Right ventricle myocardium superior (tissue), 1 donor: ENCODE results near the gene HSD17B7. TPM values are rescaled to one million over a fixed set of nuclear protein-coding genes. Genes with fewer than 3 reads are reported as not detected.
"Not testable (repeated sequence)": the region's sequence is repeated elsewhere in the genome, so short reads cannot be mapped to it uniquely, and the experiment has no call there.

Experiments used
- ATAC-seq: fragments of 200-7000 bp; cut with Tn5 transposase; one replicate; pipeline ENCODE4 v1.9.1; 2020; ENCODE audit warnings: mild to moderate bottlenecking; ENCODE audit not compliant: poor library complexity
- DNase-seq: peaks from one replicate; pipeline ENCODE4 v3.0.0-alpha.2; 2020
- intact Hi-C: fragments of 100-400 bp; cut with DNase I; formaldehyde crosslinking; loops from one replicate; pipeline ENCODE4 v1.11.2; 2022
- long read RNA-seq: library from polyadenylated mRNA; unstranded; transcript quantifications from one replicate; pipeline ENCODE4 v2.0.0, GENCODE V29; 2021
- total RNA-seq: library from RNA; stranded (reverse); fragmentation: NEBNext Ultra II Directional; extraction: Animal tissue kit (Norgen Biotek cat#: 25700); gene quantifications from one replicate; pipeline ENCODE4 v1.2.1, GENCODE V29; 2021
- donor health status: DM: no; HTN: yes; CAD: no; lungs with severe emphysema.

The HSD17B7 gene, protein sequence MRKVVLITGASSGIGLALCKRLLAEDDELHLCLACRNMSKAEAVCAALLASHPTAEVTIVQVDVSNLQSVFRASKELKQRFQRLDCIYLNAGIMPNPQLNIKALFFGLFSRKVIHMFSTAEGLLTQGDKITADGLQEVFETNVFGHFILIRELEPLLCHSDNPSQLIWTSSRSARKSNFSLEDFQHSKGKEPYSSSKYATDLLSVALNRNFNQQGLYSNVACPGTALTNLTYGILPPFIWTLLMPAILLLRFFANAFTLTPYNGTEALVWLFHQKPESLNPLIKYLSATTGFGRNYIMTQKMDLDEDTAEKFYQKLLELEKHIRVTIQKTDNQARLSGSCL
- total RNA-seq = 5.2 TPM
- long read RNA-seq, transcript HSD17B7-201 (9 exons, 1,190 nt) = major isoform, 7 of 8 reads
- long read RNA-seq, partial matches to known transcripts = 0 of 8 reads
- long read RNA-seq, other reads (novel, unspliced or antisense) = 1 of 8 reads

DNA sequence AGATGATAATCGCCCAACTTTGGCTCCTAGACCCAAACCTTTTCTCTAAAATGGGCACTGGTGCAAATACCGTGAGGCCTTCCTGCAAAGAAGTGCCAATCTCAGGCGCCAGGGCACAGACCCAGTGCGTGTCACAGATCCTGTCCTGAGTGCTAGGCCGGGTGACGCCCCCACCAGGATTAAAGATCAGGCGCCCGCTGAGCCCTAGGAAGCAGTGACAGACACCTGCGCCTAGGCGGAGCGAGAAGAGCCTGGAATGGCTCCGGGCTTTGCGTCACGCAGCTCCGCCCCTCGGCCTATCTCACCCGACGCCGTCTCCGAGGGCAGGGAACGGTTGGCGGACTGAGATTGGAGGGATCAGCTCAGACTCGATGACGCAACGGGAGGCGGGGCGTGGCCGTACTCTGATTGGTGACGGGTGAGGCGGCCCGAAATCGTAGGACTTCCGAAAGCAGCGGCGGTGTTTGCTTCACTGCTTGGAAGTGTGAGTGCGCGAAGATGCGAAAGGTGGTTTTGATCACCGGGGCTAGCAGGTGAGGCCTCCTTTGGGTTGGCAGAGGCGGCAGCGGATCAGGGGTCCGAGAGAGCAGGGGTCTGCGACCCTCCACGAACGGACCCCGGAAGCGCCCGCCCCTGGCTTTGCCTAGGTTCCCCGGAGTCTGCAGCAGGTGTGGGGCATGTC, at the start of gene HSD17B7:
HSD17B7 (plus strand) TSS at position 400 of the 682 bp plus-strand sequence; CDS start at position 499, 99 bp downstream.
- ATAC-seq (peak; percentile 100), DNase-seq (peak; percentile 87)
- intact Hi-C loops = not testable (repeated sequence)

DNA sequence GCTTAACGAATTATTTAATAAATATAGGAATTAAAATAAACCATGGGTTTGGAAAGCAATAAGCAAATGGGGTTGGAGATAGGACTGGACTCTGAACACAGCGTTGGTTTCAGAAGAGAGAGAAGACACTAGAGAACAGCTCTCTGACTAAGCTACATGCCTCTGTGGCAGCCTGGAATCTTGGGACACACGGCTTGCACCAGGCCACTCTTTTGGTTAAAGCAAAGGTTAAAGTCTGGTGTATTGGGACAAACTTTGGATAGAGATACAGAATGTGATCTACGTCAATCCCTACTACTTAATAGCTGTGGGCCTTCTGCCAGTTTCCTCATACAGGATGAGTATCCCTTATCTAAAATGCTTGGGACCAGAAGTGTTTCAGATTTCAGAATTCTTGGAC, 49.7 kb upstream of the HSD17B7 start:
- peak; percentile 69 for ATAC-seq
- intact Hi-C loops = no loop called here
- DNase-seq = no peak

DNA sequence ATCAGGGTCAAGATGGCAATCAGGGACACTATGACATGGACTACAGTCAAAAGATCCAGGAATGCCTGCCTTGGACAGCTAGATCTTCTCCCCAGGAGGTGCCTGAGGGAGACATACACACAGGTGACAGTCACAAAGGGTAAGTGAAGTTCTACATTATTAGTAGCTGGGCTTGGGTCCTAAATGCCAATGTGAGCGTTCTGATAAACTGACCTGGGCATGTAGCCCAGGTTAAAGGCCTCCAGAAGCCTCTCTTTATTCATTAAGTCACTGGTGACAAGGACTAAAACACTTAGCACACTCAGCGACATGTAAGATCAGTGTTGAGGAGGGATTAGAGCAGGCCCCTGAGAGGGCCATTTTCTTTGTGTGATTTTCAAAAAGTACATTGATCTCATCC, 48.9 kb upstream of the HSD17B7 start:
- peak; percentile 77 for ATAC-seq
- intact Hi-C loops = no loop called here
- no peak for DNase-seq

DNA sequence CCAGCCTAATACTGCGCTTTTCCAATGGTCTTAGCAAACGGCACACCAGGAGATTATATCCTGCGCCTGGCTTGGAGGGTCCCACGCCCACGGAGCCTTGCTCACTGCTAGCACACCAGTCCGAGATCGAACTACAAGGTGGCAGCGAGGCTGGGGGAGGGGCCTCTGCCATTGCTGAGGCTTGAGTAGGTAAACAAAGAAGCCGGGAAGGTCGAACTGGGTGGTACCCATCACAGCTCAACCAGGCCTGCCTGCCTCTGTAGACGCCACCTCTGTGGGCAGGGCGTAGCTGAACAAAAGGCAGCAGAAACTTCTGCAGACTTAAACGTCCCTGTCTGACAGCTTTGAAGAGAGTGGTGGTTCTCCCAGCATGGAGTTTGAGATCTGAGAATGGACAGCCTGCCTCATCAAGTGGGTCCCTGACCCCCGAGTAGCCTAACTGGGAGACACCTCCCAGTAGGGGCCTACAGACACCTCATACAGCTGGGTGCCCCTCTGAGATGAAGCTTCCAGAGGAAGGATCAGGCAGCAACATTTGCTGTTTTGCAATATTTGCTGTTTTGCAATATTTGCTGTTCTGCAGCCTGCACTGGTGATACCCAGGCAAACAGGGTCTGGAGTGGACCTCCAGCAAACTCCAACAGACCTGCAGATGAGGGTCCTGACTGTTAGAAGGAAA, 44.1 kb upstream of the HSD17B7 start:
- ATAC-seq, DNase-seq, intact Hi-C loops: not testable (repeated sequence)

DNA sequence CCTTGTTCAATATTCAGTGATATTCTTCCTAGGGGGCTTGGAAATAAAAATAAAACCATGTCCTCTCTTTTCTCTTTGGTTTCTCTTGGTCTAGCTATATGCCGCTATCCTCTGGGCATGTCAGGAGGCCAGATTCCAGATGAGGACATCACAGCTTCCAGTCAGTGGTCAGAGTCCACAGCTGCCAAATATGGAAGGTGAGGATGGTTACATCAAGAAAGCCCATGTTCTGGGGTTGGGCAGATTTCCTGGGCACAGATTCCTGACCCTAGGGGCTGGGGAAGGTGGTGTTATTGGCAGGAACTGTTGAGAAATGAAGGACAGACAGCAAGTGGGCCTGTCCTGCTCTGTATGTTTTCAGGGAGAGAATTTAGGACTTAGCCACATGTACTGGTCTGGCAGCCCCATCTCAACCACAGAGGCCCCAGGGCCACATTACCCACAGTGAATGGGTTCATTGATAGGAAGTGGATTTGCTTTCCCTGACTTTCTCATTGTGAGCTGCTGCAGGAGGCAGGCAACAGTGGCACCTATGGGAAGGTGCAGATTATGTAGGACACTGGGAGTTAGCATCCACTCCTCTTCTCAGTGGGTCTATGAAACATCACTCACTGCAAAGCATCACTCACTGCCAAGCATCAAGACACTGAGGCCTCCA, 37.4 kb upstream of the HSD17B7 start:
- intact Hi-C loops = loop anchor here (10.0 kb wide), 1 partner anchor 138 kb away; no protein-coding TSS in a partner anchor
- DNase-seq (no peak), ATAC-seq (no peak)

DNA sequence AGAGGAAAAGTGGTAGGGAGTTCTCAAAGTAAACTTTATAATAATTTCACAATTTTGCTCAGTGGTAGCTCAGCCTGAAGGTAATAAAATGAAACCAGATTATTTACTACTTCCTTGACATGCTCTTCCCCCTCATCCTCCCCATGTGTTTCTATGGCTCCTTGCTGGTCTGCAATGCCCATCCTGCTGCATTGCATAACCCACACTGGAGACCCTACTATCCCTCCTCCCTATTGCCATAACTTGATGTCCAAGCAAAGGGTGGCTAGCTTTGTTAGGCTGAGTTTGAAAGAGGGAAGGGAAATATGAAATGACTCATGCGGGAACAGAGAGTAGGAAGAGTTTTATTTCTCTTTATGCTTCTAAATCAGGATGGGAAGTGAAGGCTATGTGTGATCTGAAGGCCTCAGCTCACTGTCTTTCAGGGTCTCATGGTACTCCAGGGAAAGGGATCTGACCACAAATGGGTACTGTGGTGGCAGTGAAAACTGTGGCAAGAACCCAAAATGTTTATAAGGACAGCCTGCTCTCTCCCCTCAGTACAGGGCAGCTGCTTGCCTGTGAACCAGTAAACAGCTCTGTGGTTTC, 36.4 kb upstream of the HSD17B7 start:
- intact Hi-C loops = loop anchor here (10.0 kb wide), 1 partner anchor 139 kb away; no protein-coding TSS in a partner anchor
- ATAC-seq = no peak

DNA sequence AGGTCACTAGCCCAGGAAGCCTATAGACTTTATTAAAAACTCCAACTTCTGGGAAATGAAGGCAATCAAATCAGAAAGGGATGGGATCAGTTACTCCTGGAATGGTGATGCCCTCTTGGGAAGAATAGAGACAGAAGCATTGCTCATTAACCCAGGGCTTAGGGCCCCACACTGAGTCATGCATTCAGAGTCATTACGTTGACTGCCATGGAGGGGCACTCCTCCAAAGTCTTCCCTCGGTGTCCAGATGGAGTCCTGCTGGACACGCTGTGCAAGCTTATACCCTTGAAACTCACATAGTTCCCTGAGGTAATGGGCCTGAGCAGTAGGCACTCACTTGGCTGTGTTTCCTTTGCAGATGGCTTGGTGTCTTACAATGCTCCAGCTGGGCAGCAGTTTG, 35.2 kb upstream of the HSD17B7 start:
- intact Hi-C loops = loop anchor here (10.0 kb wide), 1 partner anchor 141 kb away; no protein-coding TSS in a partner anchor
- DNase-seq (no peak), ATAC-seq (no peak)

More for the DNA sequence above, 36.4 kb upstream of the HSD17B7 start:
- no peak for DNase-seq

DNA sequence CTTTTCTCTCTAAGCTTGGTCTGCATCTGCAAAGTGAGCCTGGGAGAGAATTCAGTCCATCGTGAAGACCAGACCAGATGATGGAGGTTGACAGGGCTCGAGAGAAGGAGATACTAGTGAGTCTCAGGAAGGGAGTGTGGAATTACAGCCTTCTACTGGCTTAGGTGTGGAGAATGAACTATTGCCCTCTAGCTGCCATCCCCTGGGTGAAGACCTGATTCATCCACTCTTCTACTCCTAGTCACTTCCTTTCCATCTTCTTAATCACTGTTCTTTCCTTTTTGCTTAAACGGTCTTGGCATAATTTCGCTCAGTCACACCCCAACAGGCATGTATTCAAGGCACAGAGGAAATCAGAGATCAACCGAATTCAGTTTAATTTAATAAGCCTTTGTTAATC, 34.0 kb upstream of the HSD17B7 start:
- DNase-seq (no peak), ATAC-seq (no peak)
- intact Hi-C loops = loop anchor here (10.0 kb wide), 1 partner anchor 142 kb away; no protein-coding TSS in a partner anchor

DNA sequence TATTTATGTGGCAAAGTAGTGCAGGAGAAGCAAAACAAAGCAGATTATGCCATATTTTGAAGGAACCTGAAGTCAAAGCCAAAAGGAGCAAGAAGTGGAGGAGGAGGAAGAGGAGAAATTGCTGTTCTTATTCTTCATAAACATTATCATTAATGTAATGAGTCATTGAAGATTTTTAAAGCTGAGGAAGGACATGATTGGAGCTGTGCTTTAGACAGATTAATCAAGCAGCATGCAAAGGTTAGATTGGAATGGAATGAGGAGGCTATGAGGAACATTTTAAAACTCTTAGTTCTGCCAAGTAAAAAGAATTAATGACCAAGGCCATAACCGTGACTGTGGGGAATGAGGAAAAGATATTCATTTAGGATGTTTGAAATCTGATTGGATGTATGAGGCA, 33.0 kb upstream of the HSD17B7 start:
- ATAC-seq (no peak), DNase-seq (no peak)
- intact Hi-C loops = loop anchor here (10.0 kb wide), 1 partner anchor 143 kb away; no protein-coding TSS in a partner anchor

DNA sequence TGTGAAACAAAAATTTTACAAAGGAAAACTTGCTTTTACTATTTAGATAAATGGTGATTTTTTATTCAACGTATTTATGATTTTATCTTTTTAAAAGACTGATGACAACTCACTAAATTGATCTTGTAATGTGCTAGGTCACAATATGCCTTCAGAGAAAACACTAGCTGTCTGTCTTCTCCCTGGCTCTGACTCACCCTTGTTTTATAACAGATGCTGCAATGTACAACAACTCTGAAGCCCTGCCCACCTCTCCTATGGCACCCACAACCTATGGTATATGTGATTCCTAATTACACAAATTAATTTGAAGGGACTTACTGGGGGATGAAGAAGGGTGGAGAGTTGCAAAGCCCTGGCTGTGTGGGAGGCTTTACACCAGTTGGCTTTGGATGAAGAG, 24.7 kb upstream of the HSD17B7 start:
- no peak for DNase-seq
- intact Hi-C loops = no loop called here
- ATAC-seq = no peak

DNA sequence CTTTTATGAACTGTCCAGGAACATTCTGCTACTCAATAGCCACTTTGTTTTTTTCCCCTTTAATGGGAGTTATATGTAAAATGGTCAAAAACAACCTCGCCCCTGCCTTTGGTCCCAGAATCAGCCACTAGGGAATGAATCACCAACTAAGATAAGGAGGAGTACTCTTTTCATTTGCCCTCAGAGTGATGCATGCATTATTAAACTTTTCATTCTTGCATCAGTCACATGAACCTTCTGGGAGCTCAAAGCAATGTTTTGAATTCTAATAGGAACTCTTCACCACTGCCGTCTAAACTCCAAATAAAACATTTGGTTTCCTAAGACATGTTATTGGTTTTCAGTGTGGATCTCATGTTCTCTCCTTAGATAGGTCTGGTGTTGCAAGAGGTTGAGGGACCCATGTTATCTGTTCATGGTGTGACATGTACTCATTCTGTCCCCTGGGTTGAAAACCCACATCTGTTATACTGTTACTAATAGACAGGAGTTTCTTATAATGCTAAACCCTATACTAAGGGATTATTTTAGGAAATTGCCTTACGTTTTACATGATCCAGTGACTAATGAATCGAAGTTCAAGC, 17.8 kb upstream of the HSD17B7 start:
- ATAC-seq (peak; percentile 89), DNase-seq (no peak)

DNA sequence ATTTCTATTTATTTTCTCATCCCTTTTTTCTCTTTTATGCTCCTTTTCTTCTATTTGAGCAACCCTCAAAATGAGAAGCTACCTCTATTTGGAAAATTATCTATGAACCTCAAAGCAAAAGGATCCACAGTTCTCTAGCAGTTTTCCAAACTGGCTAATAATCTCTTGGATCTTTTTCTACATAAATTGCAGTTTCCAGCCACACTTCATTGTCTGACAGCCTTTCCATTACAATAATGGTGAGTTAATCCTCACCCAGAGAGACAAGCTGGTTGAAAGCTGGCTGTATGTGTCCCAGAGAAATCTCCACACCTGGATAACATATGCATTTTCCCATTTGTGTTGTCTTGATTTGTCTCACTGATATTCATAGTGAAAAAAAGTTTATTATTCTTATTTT, 16.5 kb upstream of the HSD17B7 start:
- no peak for DNase-seq
- intact Hi-C loops = no loop called here
- no peak for ATAC-seq

More for the DNA sequence above, 17.8 kb upstream of the HSD17B7 start:
- intact Hi-C loops = no loop called here

DNA sequence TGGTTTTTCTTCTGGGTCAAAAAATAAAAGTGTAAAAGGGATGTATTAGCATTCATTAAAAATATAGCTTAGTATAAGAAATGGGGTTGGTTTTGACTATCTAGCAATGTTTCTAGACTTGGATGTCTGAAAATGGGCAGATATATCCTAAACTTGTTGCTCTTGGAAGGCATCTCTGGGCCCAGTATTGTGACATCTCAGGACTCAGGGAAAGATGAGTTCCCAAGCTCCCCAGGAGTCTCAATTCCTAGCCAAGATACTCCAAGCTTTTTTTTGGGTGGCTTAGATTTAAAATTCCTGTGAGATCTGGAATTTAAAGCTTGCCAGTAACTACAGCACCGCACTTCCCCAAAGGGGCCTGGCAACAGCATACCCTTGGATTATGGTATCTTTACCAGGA, 11.5 kb upstream of the HSD17B7 start:
- ATAC-seq (peak; percentile 22), DNase-seq (no peak)
- intact Hi-C loops = no loop called here

DNA sequence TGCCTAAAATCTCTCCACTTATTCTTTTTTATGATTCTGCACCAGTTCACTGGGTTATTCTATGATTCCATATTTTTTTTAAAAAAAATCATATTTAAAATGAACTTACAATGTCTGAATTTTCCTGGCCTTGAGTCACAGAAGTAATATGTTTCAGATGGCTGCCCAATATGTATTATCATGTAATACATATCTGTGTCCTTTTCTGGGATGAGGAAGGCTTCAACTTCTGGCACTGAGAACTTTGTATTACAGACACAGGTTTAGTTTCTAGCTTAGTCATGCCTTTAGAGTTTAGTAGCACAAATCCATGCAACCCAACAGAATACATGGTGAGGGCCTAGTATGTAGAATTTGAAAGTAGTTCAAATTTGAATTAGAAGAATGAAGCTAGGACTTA, 7.8 kb upstream of the HSD17B7 start:
- intact Hi-C loops = loop anchor here (10.0 kb wide), 1 partner anchor 168 kb away; no protein-coding TSS in a partner anchor
- ATAC-seq (no peak), DNase-seq (no peak)

DNA sequence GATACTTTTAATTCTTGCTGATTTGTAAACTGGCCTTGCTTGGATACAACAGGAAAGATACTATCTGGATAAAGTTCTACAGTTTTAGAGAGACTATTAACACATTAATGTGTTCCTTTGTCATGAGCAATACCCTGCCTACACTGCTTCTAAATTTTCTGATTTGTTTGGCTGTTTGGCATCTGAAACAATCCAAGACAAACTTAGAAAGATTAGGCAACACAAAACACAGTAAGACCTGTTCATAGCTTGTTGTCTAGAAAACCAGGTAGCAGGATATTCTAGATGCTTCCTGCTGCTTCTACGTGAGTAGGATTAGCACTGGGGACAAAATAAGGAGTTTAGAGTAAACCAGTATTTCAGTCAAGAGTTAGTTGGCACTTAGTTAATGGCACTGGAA, 5.6 kb upstream of the HSD17B7 start:
- ATAC-seq, DNase-seq: not testable (repeated sequence)
- intact Hi-C loops = loop anchor here (10.0 kb wide), 1 partner anchor 170 kb away; no protein-coding TSS in a partner anchor

DNA sequence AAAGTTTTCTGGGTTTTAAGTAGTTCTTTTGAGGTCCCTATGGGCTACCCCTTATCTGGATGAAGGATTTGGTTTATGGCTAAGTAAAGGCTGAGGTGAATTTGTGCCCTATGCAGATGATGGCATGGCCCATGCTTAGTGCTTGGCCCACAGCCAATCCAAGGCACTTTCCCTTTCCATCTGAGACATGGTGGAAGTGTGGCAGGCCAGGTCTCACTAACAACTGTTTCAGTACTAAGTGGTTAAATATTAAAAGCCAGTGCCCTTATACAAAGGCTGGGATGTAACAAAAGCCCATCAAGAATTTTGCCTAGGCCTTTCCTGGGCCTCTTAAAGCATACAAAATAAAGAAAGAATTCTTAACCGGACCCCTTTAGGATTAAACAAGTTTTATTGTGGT, 1.7 kb upstream of the HSD17B7 start:
- DNase-seq, ATAC-seq: not testable (repeated sequence)
- intact Hi-C loops = loop anchor here (10.0 kb wide), 1 partner anchor 174 kb away; no protein-coding TSS in a partner anchor

DNA sequence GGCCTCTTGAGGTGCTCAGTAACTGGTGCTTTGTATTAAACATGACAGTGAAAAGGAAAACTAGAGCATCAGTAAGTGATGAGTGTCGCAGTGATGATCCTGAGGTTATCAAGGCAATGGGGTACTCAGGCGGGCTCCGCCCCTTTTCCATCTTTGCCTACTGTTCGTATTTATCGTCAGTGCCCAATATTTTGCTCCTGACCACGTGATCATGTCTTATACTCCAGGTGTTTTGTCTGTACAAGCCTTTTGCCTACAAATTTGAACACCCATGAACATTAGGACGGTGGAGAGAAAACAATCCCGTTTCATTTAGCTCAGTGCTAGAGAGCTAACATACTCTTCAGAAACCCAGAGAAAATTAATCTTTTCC, 469 bp downstream of the HSD17B7 start:
- DNase-seq, intact Hi-C loops: not testable (repeated sequence)
- peak; percentile 37 for ATAC-seq

DNA sequence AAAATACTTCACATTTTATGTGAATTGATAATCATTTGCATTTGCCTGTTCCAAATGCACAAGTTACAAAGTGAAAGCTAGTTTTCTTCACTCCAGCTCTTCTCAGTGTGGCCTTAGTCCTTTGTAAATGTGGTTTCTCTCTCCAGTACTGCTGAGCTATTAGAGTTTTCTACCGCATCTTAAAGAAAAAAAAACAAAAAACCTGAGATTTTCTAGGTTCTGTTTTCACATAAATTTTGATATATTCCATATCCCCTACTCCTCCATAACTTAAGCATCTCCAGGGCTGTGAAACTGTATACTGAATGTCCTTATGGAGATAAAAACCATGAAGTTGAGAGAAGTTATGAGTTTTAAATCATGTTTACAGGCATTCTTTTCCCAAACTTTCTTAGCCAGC, 3.8 kb downstream of the HSD17B7 start:
- intact Hi-C loops, DNase-seq, ATAC-seq: not testable (repeated sequence)
